Naive thymus-derived CD4-positive, alpha-beta T cell (primary cell): ENCODE measurements around the gene SLC16A8. TPM values are rescaled to one million over a fixed set of nuclear protein-coding genes. Genes with fewer than 3 reads are reported as not detected.

Experiments
- ATAC-seq: fragments of 150-1000 bp; cut with Tn5 transposase; 2 replicates; pipeline ENCODE4 v1.10.0; 2021; ENCODE audit warnings: mild to moderate bottlenecking, moderate library complexity
- CTCF ChIA-PET: fragments of 350-600 bp; sonication (Branson Sonifier 250); formaldehyde crosslinking; loops from one replicate; lab custom pipeline; 2021; ENCODE audit warnings: antibody characterized with exemption; lab: Charles Lee
- POLR2A ChIA-PET: fragments of 350-600 bp; sonication (Branson Sonifier 250); formaldehyde crosslinking; loops from one replicate; lab custom pipeline; 2021; ENCODE audit warnings: antibody characterized with exemption, inconsistent platforms; lab: Charles Lee
- DNase-seq, 9 donors: peaks; one replicate each; pipeline versions ENCODE4 v3.0.0 to v3.0.0-alpha.2; 2020 to 2022; ENCODE audit warnings: mixed read lengths in 1 of 9
- H3K27ac ChIP-seq: one replicate; pipeline ENCODE4 v1.7.0; 2013; ENCODE audit warnings: mild to moderate bottlenecking, low read depth, low read length, moderate library complexity
- H3K27me3 ChIP-seq, 2 donors: one replicate each; pipeline ENCODE4 v1.7.0; 2013; ENCODE audit warnings: low read length in 2 of 2, mild to moderate bottlenecking in 2 of 2, moderate library complexity in 2 of 2; ENCODE audit not compliant: control insufficient read depth in 2 of 2, insufficient read depth in 2 of 2
- H3K36me3 ChIP-seq, 3 experiments: 1 replicate in 2 of 3; 2 replicates in 1 of 3; pipeline ENCODE4 v1.7.0; 2013; ENCODE audit warnings: low read length in 3 of 3, mild to moderate bottlenecking in 3 of 3, moderate library complexity in 1 of 3; ENCODE audit not compliant: insufficient read depth in 3 of 3, control insufficient read depth in 2 of 3
- H3K4me1 ChIP-seq, 2 donors: one replicate each; pipeline ENCODE4 v1.7.0; 2013; ENCODE audit warnings: low read length in 2 of 2, mild to moderate bottlenecking in 2 of 2, moderate library complexity in 1 of 2; ENCODE audit not compliant: control insufficient read depth in 2 of 2, insufficient read depth in 2 of 2
- H3K4me3 ChIP-seq: 2 replicates; pipeline ENCODE4 v1.7.0; 2013; ENCODE audit warnings: mild to moderate bottlenecking, low read length
- H3K9me3 ChIP-seq, 3 experiments: 1 replicate in 2 of 3; 2 replicates in 1 of 3; pipeline ENCODE4 v1.7.0; 2013; ENCODE audit warnings: low read length in 3 of 3; ENCODE audit not compliant: control insufficient read depth in 2 of 3
- H3K27ac Mint-ChIP-seq, 9 donors: one replicate each; pipeline ENCODE4 v1.8.0; 2020 to 2022; ENCODE audit warnings: mixed read lengths in 9 of 9, mild to moderate bottlenecking in 8 of 9, moderate library complexity in 5 of 9, inconsistent platforms in 2 of 9
- H3K27me3 Mint-ChIP-seq, 5 donors: one replicate each; pipeline ENCODE4 v1.8.0; 2021 to 2022; ENCODE audit warnings: mixed read lengths in 5 of 5, mild to moderate bottlenecking in 1 of 5
- H3K36me3 Mint-ChIP-seq, 5 donors: one replicate each; pipeline ENCODE4 v1.8.0; 2020 to 2022; ENCODE audit warnings: mixed read lengths in 5 of 5, mild to moderate bottlenecking in 3 of 5, inconsistent platforms in 1 of 5
- H3K4me1 Mint-ChIP-seq, 7 donors: one replicate each; pipeline ENCODE4 v1.8.0; 2020 to 2022; ENCODE audit warnings: mixed read lengths in 7 of 7, mild to moderate bottlenecking in 3 of 7, inconsistent platforms in 1 of 7
- H3K4me3 Mint-ChIP-seq, 10 donors: one replicate each; pipeline ENCODE4 v1.8.0; 2020 to 2022; ENCODE audit warnings: mild to moderate bottlenecking in 10 of 10, mixed read lengths in 10 of 10, moderate library complexity in 6 of 10, inconsistent platforms in 2 of 10
- H3K9me3 Mint-ChIP-seq, 11 donors: one replicate each; pipeline ENCODE4 v1.8.0; 2020 to 2022; ENCODE audit warnings: mixed read lengths in 11 of 11, mild to moderate bottlenecking in 4 of 11, inconsistent platforms in 1 of 11, moderate library complexity in 1 of 11
- intact Hi-C, 2 donors: fragments of 100-400 bp; cut with micrococcal nuclease; formaldehyde crosslinking; loops; one replicate each; pipeline ENCODE4 v1.15.1; 2023
- polyA plus RNA-seq, 2 donors: library from polyadenylated mRNA; unstranded; fragments of 300-500 nt; fragmentation: Illumina TruSeq; gene quantifications; one replicate each; pipeline ENCODE4 v1.2.3, GENCODE V29; 2021
- total RNA-seq, 6 experiments: library from RNA in 5 of 6; stranded (reverse) in 5 of 6; gene quantifications; 1 replicate in 5 of 6; 2 replicates in 1 of 6; pipeline ENCODE4 v1.2.3 and lab custom pipeline; 2021 to 2026

Gene SLC16A8
- total and polyA plus RNA-seq, 7 experiments from 2014 or later: not detected

DNA sequence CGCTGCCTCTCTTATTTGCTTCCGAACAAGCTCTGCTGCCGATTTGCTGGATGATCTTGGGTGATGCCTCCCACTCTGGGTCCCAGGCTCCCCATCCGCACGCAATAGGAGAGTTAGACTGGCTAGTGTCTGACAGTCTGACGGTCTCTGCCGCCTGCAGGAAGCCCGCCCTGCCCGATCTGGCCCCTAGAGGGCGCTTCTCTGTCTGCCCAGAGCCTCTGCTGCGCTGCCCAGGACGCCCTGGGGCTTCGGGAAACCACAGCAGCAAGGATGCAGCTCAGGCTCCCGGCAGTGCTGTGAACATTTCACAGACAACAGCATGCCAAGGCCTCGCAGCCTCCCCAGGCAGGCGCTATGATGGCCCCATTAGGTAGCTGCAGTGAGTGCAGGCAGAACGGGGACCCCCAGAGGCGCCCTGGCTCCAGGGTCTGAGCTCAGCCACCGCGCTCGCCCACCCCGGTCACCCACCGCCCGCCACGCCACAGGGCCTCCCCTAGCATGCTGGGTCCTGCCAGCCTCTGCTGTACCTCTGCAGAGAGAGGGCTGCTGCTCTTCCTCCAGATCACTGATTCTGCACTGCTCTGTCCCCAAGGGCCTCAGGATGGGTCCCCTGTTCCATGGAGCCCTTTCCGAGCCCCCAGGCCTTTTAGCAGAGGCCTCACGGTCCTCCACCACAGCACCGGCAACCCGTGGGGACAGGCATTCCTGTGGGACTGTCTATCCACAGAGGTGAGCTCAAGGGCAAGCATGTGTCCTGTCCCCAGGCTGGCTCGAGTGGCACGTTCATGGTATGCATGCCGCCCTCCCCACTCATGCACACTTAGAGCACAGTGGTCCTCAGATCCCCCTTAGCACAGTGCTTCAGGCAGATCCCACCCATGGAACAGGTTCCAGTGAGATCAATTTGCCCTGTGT is 30.8 kb upstream of the SLC16A8 start:
- H3K27me3 Mint-ChIP-seq: no peaks in the 10 kb centered on the region
- H3K4me1 ChIP-seq: no peaks in the 10 kb centered on the region
- peak overlapping the region in 2 of 9 donors; percentile 57 to 81 for H3K27ac Mint-ChIP-seq
- ATAC-seq (peak; percentile 92), DNase-seq (peak; percentile 42 to 83 (median 67))
- POLR2A ChIA-PET: no interaction called here
- CTCF ChIA-PET: interaction anchor here (0.9 to 1.5 kb wide), 5 partner anchors 14 to 115 kb away, joined by 3 to 6 read pairs (median 3); partner anchors contain the start of gene PLA2G6
- peaks cover 0 to 19% (median 4%) of the 10 kb centered on the region in 5 donors for H3K36me3 Mint-ChIP-seq
- peak overlapping the region in 1 of 10 donors; percentile 41 for H3K4me3 Mint-ChIP-seq
- no peak overlapping the region for H3K4me3 ChIP-seq
- peaks cover 0 to 1% (median 0%) of the 10 kb centered on the region in 11 donors for H3K9me3 Mint-ChIP-seq
- no peaks in the 10 kb centered on the region for H3K9me3 ChIP-seq
- peaks cover 0 to 6% (median 4%) of the 10 kb centered on the region in 7 donors for H3K4me1 Mint-ChIP-seq
- intact Hi-C loops: loop anchor here (1.0 to 10.0 kb wide), 5 partner anchors 68 to 239 kb away; partner anchors contain the start of genes MAFF (in 1 of the 2) and PLA2G6 (in 1 of the 2)
- no peaks in the 10 kb centered on the region for H3K27me3 ChIP-seq
- H3K27ac ChIP-seq: no peak overlapping the region
- H3K36me3 ChIP-seq: peaks cover 0 to 34% (median 0%) of the 10 kb centered on the region in 3 experiments

DNA sequence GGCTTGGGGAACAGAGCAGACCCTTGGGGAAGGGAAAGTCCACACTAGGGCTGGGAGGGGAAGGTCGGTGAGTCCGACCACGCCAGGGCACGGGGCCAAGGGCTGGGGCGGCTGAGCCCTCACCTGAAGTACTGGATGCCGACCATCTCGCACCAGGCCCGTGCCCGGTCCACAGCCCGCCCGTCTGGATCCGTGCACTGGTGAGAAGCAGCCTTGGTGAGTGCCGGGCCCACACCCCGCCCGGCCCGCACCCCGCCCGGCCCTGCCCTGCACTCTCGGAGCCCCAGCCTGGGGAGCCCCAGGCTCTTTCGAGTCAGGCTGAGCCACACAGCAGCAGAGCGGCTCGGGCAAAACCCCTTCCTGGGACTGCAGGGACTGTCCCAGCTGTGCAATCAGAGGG is 28.4 kb upstream of the SLC16A8 start:
- CTCF ChIA-PET: interaction anchor here (0.7 to 1.0 kb wide), 3 partner anchors 12 to 668 kb away, joined by 3 to 6 read pairs (median 4); no protein-coding TSS in a partner anchor
- POLR2A ChIA-PET: no interaction called here
- H3K4me3 ChIP-seq: no peak overlapping the region
- intact Hi-C loops: loop anchor here (5.0 to 10.0 kb wide), 3 partner anchors 70 to 240 kb away; partner anchors contain the start of genes MAFF (in 1 of the 2) and PLA2G6 (in 1 of the 2)
- Mint-ChIP-seq H3K27me3 (no peaks in the 10 kb centered on the region), H3K9me3 (peaks cover 0 to 2% (median 0%) of the 10 kb centered on the region in 11 donors), H3K36me3 (peaks cover 0 to 20% (median 4%) of the 10 kb centered on the region in 5 donors), H3K4me1 (peaks cover 0 to 9% (median 4%) of the 10 kb centered on the region in 7 donors), H3K4me3 (no peak overlapping the region), H3K27ac (no peak overlapping the region)
- ATAC-seq: no peak
- no peak for DNase-seq
- peaks cover 0 to 27% (median 0%) of the 10 kb centered on the region in 3 experiments for H3K36me3 ChIP-seq
- H3K9me3 ChIP-seq: no peaks in the 10 kb centered on the region
- H3K27ac ChIP-seq: no peak overlapping the region
- H3K27me3 ChIP-seq: no peaks in the 10 kb centered on the region
- no peaks in the 10 kb centered on the region for H3K4me1 ChIP-seq

DNA sequence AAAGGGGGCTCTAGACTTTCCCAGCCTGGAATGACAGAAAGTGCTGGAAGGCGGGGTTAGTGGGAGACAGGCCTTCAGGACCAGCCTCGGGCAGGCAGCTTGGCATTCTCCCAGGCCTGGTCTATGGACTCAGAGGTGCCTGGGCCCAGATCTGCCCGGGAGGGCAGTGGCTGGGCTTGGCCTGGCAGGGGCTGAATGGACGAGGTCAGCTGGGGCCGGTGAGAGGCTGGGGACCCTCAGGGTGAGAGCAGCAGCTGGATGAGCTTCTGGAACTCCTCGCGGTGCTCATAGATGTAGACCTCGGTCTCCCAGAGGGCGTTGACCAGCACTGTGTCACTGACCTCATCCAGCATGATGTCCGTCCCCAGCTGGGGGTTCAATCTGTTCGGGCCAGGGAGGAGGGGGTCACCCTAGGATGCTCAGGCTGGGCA is 28.0 kb upstream of the SLC16A8 start:
- POLR2A ChIA-PET: no interaction called here

DNA sequence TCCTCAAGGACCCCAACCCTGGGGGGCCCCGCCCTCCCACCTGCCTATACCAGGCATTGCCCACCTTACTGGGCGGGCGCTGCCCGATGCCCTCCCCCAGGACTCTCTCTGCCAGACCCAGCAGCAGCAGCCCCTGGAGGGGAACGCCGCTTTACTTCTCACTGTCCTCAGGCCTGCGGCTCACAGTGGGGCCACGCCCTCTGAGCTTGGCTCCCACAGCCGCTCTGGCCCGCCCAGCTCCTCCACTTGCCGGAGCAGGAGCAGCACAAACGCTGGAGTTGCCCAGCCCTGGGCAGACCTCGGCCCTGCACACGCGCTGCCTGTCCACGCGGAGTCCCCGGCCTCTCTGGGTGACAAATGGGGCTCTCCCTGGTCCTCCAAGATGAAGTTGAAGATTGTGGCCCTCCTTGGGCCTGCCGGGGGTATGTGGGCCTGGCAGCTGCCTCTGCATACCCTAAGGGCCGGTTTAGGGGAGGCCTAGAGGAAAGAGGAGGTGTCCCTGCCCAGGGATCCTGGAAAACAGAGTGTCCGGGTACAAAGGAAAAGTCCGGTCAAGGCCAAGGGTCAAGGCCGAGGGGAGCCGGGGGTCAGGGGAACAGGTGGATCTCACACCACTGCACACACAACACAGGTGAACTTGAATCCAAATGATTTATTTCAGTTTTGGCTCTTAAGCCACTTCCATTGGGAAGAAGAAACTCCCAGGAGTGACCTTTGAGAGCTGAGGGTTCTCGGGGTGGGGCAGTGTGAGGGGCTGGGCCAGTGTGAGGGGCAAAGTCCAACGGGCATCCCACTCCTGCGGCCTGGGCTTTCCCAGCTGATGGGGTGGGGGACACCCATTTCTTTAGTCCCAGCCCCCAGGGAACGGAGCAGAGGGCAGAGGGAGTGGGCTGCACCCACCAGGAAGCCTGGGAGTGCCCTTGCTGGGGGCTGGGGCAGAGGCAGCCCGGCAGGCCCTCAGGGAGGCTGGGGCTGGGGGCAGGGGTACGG is 27.2 kb upstream of the SLC16A8 start:
- ATAC-seq (no peak), DNase-seq (no peak)
- peaks cover 0 to 9% (median 4%) of the 10 kb centered on the region in 7 donors for H3K4me1 Mint-ChIP-seq
- Histone ChIP-seq H3K9me3 (no peaks in the 10 kb centered on the region), H3K36me3 (peaks cover 0 to 26% (median 0%) of the 10 kb centered on the region in 3 experiments), H3K4me1 (no peaks in the 10 kb centered on the region), H3K27ac (no peak overlapping the region), H3K27me3 (no peaks in the 10 kb centered on the region), H3K4me3 (no peak overlapping the region)
- intact Hi-C loops: loop anchor here (5.0 to 10.0 kb wide), 3 partner anchors 71 to 241 kb away; partner anchors contain the start of genes MAFF (in 1 of the 2) and PLA2G6 (in 1 of the 2)
- ChIA-PET CTCF (interaction anchor here (1.0 kb wide), 1 partner anchor 11 kb away, joined by 3 read pairs; no protein-coding TSS in a partner anchor), POLR2A (no interaction called here)
- H3K4me3 Mint-ChIP-seq: no peak overlapping the region
- no peaks in the 10 kb centered on the region for H3K27me3 Mint-ChIP-seq
- H3K9me3 Mint-ChIP-seq: peaks cover 0 to 2% (median 0%) of the 10 kb centered on the region in 11 donors
- H3K36me3 Mint-ChIP-seq: peaks cover 0 to 17% (median 4%) of the 10 kb centered on the region in 5 donors
- H3K27ac Mint-ChIP-seq: peak overlapping the region in 1 of 9 donors; percentile 68

More for the DNA sequence above, 28.0 kb upstream of the SLC16A8 start:
- CTCF ChIA-PET: interaction anchor here (0.7 to 1.0 kb wide), 2 partner anchors 12 to 669 kb away, joined by 3 to 4 read pairs; no protein-coding TSS in a partner anchor
- H3K27ac Mint-ChIP-seq: no peak overlapping the region
- no peak for ATAC-seq
- H3K4me1 ChIP-seq: no peaks in the 10 kb centered on the region
- H3K4me3 Mint-ChIP-seq: no peak overlapping the region
- peaks cover 0 to 20% (median 4%) of the 10 kb centered on the region in 5 donors for H3K36me3 Mint-ChIP-seq
- H3K4me3 ChIP-seq: no peak overlapping the region
- H3K27me3 ChIP-seq: no peaks in the 10 kb centered on the region
- intact Hi-C loops: loop anchor here (5.0 to 10.0 kb wide), 3 partner anchors 70 to 240 kb away; partner anchors contain the start of genes MAFF (in 1 of the 2) and PLA2G6 (in 1 of the 2)
- no peaks in the 10 kb centered on the region for H3K9me3 ChIP-seq
- H3K36me3 ChIP-seq: peaks cover 0 to 27% (median 0%) of the 10 kb centered on the region in 3 experiments
- peaks cover 0 to 2% (median 0%) of the 10 kb centered on the region in 11 donors for H3K9me3 Mint-ChIP-seq
- H3K27ac ChIP-seq: no peak overlapping the region
- peaks cover 0 to 9% (median 4%) of the 10 kb centered on the region in 7 donors for H3K4me1 Mint-ChIP-seq
- no peaks in the 10 kb centered on the region for H3K27me3 Mint-ChIP-seq
- DNase-seq: no peak

DNA sequence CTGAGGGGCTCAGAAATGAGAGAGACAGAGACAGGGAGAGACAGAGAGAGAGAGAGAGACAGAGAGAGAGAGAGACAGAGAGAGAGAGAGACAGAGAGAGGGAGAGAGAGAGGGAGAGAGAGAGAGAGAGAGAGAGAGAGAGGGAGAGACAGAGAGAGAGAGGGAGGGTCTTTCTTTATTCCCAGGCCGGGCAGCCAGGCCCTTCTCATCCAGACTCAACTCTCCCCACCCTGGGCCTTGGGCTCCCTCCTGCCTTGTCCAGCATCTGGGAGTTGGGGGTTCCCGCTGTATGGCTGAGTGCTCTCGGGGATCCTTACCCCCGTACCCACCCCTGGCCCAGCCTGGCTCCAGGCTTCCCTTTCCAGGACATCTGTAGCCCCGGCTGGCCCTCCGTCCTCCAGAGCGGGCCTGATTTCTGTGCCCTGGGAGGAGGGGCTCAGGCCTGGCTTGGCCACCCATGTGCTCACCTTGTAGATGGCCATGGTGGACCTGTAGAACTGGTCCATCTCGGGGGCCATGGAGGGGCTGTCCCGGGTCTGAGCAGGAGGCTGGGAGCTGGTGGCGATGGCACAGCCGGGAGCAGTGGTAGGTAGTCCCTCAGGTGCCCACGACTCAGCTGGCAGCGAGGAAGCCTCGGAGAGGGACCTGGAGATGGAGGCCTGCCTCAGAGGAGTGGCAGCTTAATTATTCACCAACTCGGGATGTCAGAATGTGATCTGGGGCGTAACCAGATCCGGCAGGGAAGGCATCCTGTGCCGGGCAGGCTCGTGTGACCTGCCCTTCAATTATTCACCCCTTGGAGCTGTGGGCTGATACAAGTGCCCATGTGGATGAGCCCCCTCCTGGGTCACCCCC is 26.3 kb upstream of the SLC16A8 start, which contains the start of gene BAIAP2L2:
BAIAP2L2 (minus strand) TSS at position 677 of the 855 bp plus-strand sequence; CDS start at position 518, 159 bp downstream.
- CTCF ChIA-PET: no interaction called here
- intact Hi-C loops: loop anchor here (5.0 to 10.0 kb wide), 3 partner anchors 72 to 242 kb away; partner anchors contain the start of genes MAFF (in 1 of the 2) and PLA2G6 (in 1 of the 2)
- no peaks in the 10 kb centered on the region for H3K4me1 ChIP-seq
- ATAC-seq: no peak
- Mint-ChIP-seq H3K4me1 (peaks cover 0 to 11% (median 4%) of the 10 kb centered on the region in 7 donors), H3K27ac (peak within 1 kb of the TSS in 5 of 9 donors; percentile 59 to 92 (median 89)), H3K27me3 (no peaks in the 10 kb centered on the region), H3K36me3 (peaks cover 0 to 11% (median 4%) of the 10 kb centered on the region in 5 donors), H3K9me3 (peaks cover 0 to 2% (median 0%) of the 10 kb centered on the region in 11 donors), H3K4me3 (peak within 1 kb of the TSS in 2 of 10 donors; percentile 36 to 48)
- POLR2A ChIA-PET: no interaction called here
- H3K9me3 ChIP-seq: no peaks in the 10 kb centered on the region
- H3K27me3 ChIP-seq: no peaks in the 10 kb centered on the region
- no peak for DNase-seq
- H3K27ac ChIP-seq: no peak within 1 kb of the TSS
- H3K36me3 ChIP-seq: peaks cover 0 to 16% (median 0%) of the 10 kb centered on the region in 3 experiments
- no peak within 1 kb of the TSS for H3K4me3 ChIP-seq
